Measurements from ENCODE around the gene HMGXB4. TPM values are rescaled to one million over a fixed set of nuclear protein-coding genes. Genes with fewer than 3 reads are reported as not detected.

Gene HMGXB4
- total and polyA plus RNA-seq, 2 experiments from 2014 or later = 34.7 to 64.9 TPM

- no peak for TF ChIP-seq STAT1 (IDR thresholded peaks at IDR 0.05; ENCODE audit: unreplicated experiment)
- no peak for TF ChIP-seq CREB1 (CRISPR knock-in tag; IDR thresholded peaks at IDR 0.05; ENCODE audit: low read depth)
- TF ChIP-seq ZNF114 (CRISPR knock-in tag; IDR thresholded peaks at IDR 0.05) = no peak
- TF ChIP-seq, protein P1, sequence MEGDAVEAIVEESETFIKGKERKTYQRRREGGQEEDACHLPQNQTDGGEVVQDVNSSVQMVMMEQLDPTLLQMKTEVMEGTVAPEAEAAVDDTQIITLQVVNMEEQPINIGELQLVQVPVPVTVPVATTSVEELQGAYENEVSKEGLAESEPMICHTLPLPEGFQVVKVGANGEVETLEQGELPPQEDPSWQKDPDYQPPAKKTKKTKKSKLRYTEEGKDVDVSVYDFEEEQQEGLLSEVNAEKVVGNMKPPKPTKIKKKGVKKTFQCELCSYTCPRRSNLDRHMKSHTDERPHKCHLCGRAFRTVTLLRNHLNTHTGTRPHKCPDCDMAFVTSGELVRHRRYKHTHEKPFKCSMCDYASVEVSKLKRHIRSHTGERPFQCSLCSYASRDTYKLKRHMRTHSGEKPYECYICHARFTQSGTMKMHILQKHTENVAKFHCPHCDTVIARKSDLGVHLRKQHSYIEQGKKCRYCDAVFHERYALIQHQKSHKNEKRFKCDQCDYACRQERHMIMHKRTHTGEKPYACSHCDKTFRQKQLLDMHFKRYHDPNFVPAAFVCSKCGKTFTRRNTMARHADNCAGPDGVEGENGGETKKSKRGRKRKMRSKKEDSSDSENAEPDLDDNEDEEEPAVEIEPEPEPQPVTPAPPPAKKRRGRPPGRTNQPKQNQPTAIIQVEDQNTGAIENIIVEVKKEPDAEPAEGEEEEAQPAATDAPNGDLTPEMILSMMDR (conservative IDR thresholded peaks at IDR 0.05; ENCODE audit: low read depth in 2 of 2) = no peak
- no peak for TF ChIP-seq EZH2 (IDR thresholded peaks at IDR 0.05; ENCODE audit: low read depth, unreplicated experiment)
- no peak for TF ChIP-seq REST (IDR thresholded peaks at IDR 0.05; ENCODE audit: unreplicated experiment)
- no peak for TF ChIP-seq NANOG (IDR thresholded peaks at IDR 0.05; ENCODE audit: borderline replicate concordance)
- TF ChIP-seq POLR2AphosphoS5 (IDR thresholded peaks at IDR 0.05; ENCODE audit: low read depth) = no peak
- TF ChIP-seq JUNB (IDR thresholded peaks at IDR 0.05; ENCODE audit: unreplicated experiment) = no peak
- no peak for TF ChIP-seq ZNF462 (CRISPR knock-in tag; IDR thresholded peaks at IDR 0.05)
- no peaks in the 10 kb centered on the region for H4K20me1 ChIP-seq (replicated peaks; ENCODE audit: insufficient read depth)
Measured at GRCh38 chr22:35332278-35332677, 75.0 kb downstream of the HMGXB4 start.

More at GRCh38 chr22:35332278-35332677, 75.0 kb downstream of the HMGXB4 start:
- Histone ChIP-seq H3K4me1 (ENCODE audit: insufficient read depth) (no peaks in the 10 kb centered on the region), H3K36me3 (ENCODE audit: insufficient read depth) (no peaks in the 10 kb centered on the region), H2AFZ (no peak overlapping the region), H3K4me3 (no peak overlapping the region), H3F3A (replicated peaks; ENCODE audit: low read depth) (no peaks in the 10 kb centered on the region), H3K4me2 (no peak overlapping the region), H3K9me2 (ENCODE audit: insufficient read depth) (no peaks in the 10 kb centered on the region), H3K79me2 (replicated peaks; ENCODE audit: insufficient read depth) (no peaks in the 10 kb centered on the region), H3K27me3 (ENCODE audit: insufficient read depth) (no peaks in the 10 kb centered on the region), H3K27ac (ENCODE audit: low read depth) (no peak overlapping the region)
- Mint-ChIP-seq H3K36me3 (ENCODE audit: low read depth) (peaks cover 14% of the 10 kb centered on the region; the same call in 2 of the 3 replicates), H3K27me3 (ENCODE audit: insufficient read depth, low read depth, poor library complexity) (peaks cover 5% of the 10 kb centered on the region), H3K4me1 (no peaks in the 10 kb centered on the region; the same call in 1 of the 3 replicates), H3K9me3 (no peaks in the 10 kb centered on the region), H3K27ac (no peak overlapping the region), H3K4me3 (no peak overlapping the region)
- ATAC-seq = no peak
- no peak for DNase-seq (ENCODE audit: low spot score)
